Stimulated activated CD4-positive, alpha-beta T cell treated with anti-CD3 and anti-CD28 coated beads, TNF-alpha, amount 100 ng/mL, for 24 hours (primary cell): Measurements from ENCODE around the gene TMPRSS6.

Source experiments
- DNase-seq, 3 experiments: peaks; one replicate each; pipeline ENCODE4 v3.0.0-alpha.2; 2020; ENCODE audit warnings: low read depth in 3 of 3

Gene TMPRSS6

DNA sequence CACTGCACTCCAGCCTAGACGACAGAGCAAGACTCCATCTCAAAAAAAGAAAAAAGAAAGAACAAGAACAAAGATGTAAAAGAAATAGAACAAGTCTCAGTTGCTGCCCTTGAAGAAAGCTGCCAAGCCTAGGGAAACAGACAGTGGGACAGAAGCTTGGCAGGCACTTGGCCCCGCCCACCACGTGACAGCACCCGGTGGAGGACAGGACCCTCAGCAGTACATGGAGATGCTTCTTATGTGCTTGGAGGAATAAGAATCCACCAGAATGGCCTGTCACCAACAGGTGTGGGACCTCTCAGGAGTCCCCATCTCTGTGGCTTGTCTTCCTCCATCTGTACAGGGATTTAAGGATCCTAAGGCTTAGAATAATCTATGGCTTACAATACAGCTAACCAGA, 7.6 kb upstream of the TMPRSS6 start:
- DNase-seq, result no peak

GRCh38 chr22:37115032-37115431, 5.5 kb upstream of the TMPRSS6 start:
- no peak for DNase-seq

- no peak for DNase-seq
Observed at GRCh38 chr22:37113757-37114156, 4.2 kb upstream of the TMPRSS6 start.

- DNase-seq, result no peak
Observed at GRCh38 chr22:37112084-37112728, 2.7 kb upstream of the TMPRSS6 start.

- no peak for DNase-seq
Observed at GRCh38 chr22:37111156-37111717, 1.7 kb upstream of the TMPRSS6 start.

DNA sequence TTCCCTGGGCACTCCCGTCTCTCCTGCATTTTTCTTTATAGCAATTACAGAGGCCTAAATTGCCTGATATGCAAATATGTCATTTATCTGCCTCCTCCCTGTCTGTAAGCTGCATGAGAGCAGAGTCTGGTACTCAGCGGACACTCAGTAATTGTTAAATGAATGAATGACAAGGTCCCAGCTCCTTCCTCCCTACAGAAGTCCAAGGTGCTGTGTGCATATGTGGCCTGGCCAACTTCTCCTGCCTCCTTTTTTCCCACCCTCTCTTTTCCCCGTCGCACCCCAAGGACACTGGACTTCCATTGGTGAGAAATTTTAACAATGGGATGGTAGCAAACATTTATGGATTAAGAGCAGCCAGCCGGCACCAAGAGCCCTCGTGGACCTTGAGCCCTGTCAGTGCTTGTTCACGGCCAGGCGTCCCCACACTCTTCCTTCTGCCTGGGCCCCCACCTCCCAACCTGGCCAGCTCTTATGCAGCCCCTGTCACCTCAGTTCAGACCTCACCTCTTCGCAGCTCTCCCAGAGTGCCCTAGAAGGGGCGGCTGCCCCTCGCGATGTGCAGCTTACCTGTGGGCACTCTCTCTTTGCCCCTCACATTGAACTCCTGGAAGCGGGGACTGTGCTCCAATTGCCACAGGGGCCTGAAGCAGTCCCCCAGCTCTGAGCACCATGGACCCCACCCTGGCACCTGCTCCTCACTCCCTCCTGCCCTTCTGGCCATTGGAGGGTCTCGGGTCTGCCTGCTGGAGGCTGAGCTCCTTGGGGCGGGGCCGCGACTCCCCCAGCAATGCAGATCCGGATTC, 1.5 kb downstream of the TMPRSS6 start:
- no peak for DNase-seq

GRCh38 chr22:37105990-37106389, 3.5 kb downstream of the TMPRSS6 start:
- DNase-seq, result no peak

- no peak for DNase-seq
Observed at GRCh38 chr22:37105154-37105553, 4.4 kb downstream of the TMPRSS6 start.

GRCh38 chr22:37103656-37104452, 5.7 kb downstream of the TMPRSS6 start:
- DNase-seq, result no peak

GRCh38 chr22:37103151-37103550, 6.4 kb downstream of the TMPRSS6 start:
- DNase-seq, result no peak

DNA sequence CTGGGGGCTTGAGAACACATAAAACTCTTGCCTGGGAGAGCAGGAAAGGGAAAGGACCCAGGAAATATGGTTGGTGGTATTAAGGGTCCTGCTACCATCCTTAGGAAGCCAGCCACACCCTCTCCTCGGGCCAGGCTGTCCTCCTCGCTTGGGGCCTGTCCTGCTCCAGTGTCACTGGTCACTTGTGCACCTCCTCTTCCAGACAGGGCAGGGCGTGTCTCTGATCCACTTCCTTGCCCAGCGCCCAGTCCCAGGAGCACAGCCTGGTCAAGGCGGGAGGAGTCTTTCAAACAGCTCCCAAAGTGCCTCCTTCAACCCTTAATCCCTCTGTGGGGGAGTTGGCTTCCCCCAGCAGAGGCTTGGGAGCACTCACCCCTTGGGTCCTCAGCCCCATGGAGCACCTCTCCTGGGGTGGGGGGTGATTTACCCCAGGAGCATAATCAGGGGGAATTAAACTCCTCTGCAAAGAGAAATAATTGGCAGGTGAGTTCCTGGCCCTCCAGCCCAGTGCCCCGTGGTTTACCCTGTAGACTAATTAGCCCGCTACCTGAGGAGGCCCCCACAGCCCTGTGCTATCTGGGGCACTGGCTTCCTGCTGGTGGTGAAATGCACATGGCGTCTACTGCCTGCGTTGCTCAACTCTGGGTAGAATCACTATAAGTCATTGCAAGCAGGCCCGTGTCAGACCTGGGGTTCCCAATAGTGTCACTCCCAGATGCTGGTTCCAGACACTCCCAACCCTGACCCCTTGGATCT, 8.0 kb downstream of the TMPRSS6 start:
- no peak for DNase-seq

GRCh38 chr22:37100589-37101127, 8.9 kb downstream of the TMPRSS6 start:
- no peak for DNase-seq

DNA sequence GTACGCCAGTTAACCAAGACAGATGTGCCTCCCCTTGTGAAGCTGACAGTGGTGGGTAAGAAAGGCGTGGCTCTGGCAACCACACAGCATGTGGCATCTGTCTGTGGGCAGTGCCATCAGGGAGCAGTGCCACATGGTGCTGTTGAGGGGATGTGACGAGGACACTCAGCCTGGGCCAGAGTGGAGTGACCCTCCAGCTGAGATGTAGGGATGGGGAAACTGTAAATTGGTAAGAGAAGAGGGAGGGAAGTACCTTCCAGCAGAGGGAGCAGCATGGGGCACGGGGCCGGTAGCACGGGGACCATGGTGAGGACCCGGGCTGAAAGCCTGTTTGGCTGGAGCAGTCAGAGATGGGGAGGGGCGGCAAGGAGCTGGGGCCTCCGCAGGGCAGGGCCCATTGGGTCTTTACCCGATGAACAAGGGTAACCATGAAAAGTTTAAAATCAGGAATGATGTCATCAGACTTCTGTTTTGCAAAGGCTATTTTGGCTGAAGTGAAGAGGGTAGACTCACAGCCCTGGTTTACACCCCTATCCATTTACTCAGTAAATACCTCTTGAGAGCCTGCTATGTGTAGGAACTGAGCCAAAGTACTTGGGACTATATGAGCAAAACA, 10.4 kb downstream of the TMPRSS6 start:
- DNase-seq, result no peak

- DNase-seq, result no peak
Observed at GRCh38 chr22:37097346-37097745, 12.2 kb downstream of the TMPRSS6 start.

- DNase-seq, result peak; percentile 48 to 74 (median 67)
Observed at GRCh38 chr22:37095113-37095512, 14.4 kb downstream of the TMPRSS6 start.

- no peak for DNase-seq
Observed at GRCh38 chr22:37094239-37094638, 15.3 kb downstream of the TMPRSS6 start.

DNA sequence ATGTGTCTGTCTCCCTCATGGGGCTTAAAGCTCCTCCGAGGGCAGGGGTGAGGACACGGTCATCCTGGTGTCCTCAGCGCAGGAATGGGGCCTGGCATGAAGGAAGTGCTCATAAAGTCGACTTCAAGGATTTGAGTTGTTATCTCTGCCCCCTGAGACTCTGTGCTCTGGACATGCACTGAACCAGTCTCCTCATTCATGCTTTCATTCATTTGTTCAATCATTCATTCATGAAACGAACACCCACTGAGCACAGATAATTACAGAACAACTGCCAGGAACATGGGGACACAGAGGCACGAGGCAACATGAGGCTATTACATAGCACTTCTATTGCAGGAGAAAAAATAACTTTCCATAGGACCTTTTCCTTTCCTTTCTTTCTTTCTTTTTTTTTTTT, 16.5 kb downstream of the TMPRSS6 start:
- no peak for DNase-seq

- no peak for DNase-seq
Observed at GRCh38 chr22:37091994-37092393, 17.5 kb downstream of the TMPRSS6 start.

DNA sequence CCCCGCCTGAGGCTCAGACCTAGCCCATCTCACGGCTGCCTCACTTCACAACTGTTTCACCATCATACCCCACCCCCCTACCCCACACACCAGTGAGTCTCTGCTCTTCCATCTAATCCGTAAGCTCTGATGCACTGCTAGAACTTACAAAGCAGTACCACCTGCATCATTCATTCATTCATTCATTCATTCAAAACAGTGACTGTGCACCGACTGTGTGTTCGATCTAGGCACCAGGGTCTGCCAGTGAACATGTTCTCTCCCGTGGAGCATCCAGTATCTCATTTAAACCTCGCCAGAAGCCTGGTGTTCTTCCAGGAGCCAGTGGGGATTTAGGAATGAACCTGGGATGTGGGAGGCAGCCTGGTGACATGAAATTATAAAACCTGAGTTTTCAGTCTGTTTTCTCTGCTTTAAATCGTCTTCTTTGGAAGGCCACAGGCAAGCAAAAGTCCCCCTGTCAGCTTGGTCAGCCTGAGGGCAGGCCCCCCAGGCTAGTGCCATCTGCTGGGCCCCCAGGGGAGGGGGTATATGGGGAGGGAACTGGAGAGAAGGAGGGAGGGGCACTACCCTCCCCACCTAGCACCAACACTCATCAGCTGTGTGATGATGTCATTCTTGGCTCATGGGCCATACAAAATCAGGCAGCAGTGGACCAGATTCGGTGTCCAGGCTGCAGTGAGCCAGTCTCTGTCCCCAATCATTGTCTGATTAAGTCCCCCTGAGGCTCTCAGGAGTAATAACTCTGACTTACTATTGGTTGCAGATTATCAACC, 18.4 kb downstream of the TMPRSS6 start:
- no peak for DNase-seq

DNA sequence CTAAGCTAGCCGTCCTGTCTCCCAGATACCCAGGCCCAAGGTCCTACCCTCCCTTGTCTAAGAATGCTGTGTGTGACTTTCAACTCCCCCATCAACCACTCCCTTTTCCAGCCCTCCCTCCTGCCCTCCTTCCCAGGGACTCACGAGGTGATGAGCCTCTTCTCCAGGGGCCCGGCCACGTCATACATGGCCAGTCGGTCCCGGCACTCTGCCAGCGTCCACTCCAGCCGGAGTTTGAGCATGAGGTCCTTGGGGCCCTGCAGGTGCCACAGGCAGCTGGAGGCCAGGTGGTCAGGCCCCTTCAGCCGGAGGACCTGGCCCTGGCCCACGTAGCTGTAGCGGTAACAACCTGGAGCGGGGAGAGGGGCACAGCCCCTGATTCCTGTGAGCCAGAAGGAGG, 20.1 kb downstream of the TMPRSS6 start:
- no peak for DNase-seq
